PC-3 (cell line): Measurements from ENCODE around the gene SPTAN1. TPM values are rescaled to one million over a fixed set of nuclear protein-coding genes. Genes with fewer than 3 reads are reported as not detected.

Experiments used
- ATAC-seq: fragments of 200-7000 bp; cut with Tn5 transposase; 2 replicates; pipeline ENCODE4 v1.9.1; 2020; ENCODE audit warnings: mild to moderate bottlenecking, moderate library complexity
- BruUV-seq: library from RNA; stranded (reverse); fragments of 400-500 nt; replicated peaks from 2 replicates; lab custom pipeline; 2021; lab: Mats Ljungman, UMichigan
- CTCF ChIA-PET: fragments of 300-600 bp; sonication (Branson Sonifier 250); formaldehyde crosslinking; loops from one replicate; lab custom pipeline; 2022; ENCODE audit warnings: antibody characterized with exemption; lab: Charles Lee
- POLR2A ChIA-PET: fragments of 300-600 bp; sonication (Branson Sonifier 250); formaldehyde crosslinking; loops from one replicate; lab custom pipeline; 2022; ENCODE audit warnings: antibody characterized with exemption; ENCODE audit not compliant: unreplicated experiment; lab: Charles Lee
- DNase-seq: peaks from one replicate; pipeline ENCODE4 v3.0.0-alpha.2; 2015
- H2AFZ ChIP-seq: fragments of 300-600 bp; sonication (generic); 2 replicates; pipeline ENCODE4 v1.6.0; 2016; ENCODE audit warnings: antibody characterized with exemption, low read length
- H3F3A ChIP-seq: fragments of 300-600 bp; sonication (generic); one replicate; pipeline ENCODE4 v1.6.0; 2017; ENCODE audit warnings: antibody characterized with exemption, low read length, control low read depth, mild to moderate bottlenecking; ENCODE audit not compliant: unreplicated experiment
- H3K27ac ChIP-seq: fragments of 300-600 bp; sonication (generic); 2 replicates; pipeline ENCODE4 v1.5.1; 2016; ENCODE audit warnings: mild to moderate bottlenecking, low read length
- H3K27me3 ChIP-seq: fragments of 300-600 bp; sonication (generic); 2 replicates; pipeline ENCODE4 v1.6.1; 2016; ENCODE audit warnings: low read length, mixed read lengths
- H3K36me3 ChIP-seq: fragments of 300-600 bp; sonication (generic); 2 replicates; pipeline ENCODE4 v1.6.1; 2016; ENCODE audit warnings: low read depth, mixed run types, low read length, mixed read lengths
- H3K4me1 ChIP-seq: fragments of 300-600 bp; sonication (generic); 2 replicates; pipeline ENCODE4 v1.5.1; 2016; ENCODE audit warnings: low read length; ENCODE audit not compliant: insufficient read depth
- H3K4me2 ChIP-seq: fragments of 300-600 bp; sonication (generic); 2 replicates; pipeline ENCODE4 v1.6.0; 2016; ENCODE audit warnings: low read length
- H3K4me3 ChIP-seq: fragments of 300-600 bp; sonication (generic); 2 replicates; pipeline ENCODE4 v1.5.1; 2016; ENCODE audit warnings: mild to moderate bottlenecking, low read length, mixed read lengths
- H3K79me2 ChIP-seq: fragments of 300-600 bp; sonication (generic); 2 replicates; pipeline ENCODE4 v1.6.1; 2017; ENCODE audit warnings: low read length, mixed read lengths
- H3K9ac ChIP-seq: fragments of 300-600 bp; sonication (generic); 2 replicates; pipeline ENCODE4 v1.6.0; 2016; ENCODE audit warnings: mild to moderate bottlenecking, low read length
- H3K9me2 ChIP-seq: fragments of 300-600 bp; sonication (generic); replicated peaks from 2 replicates; pipeline ENCODE4 v1.6.1; 2016; ENCODE audit warnings: mixed run types, low read length, mixed read lengths
- H3K9me3 ChIP-seq: fragments of 300-600 bp; sonication (generic); 2 replicates; pipeline ENCODE4 v1.6.1; 2016; ENCODE audit warnings: low read length, mixed read lengths
- H4K20me1 ChIP-seq: fragments of 300-600 bp; sonication (generic); 2 replicates; pipeline ENCODE4 v1.6.1; 2016; ENCODE audit warnings: low read length, mixed read lengths
- CTCF ChIP-seq: fragments of 300-600 bp; sonication (generic); conservative IDR thresholded peaks from 2 replicates; pipeline ENCODE4 v1.5.1; 2017; ENCODE audit warnings: antibody characterized with exemption, low read depth, mild to moderate bottlenecking, low read length
- EZH2 ChIP-seq: fragments of 300-600 bp; sonication (generic); IDR thresholded peaks from one replicate; pipeline ENCODE4 v1.6.1; 2017; ENCODE audit warnings: antibody characterized with exemption, mild to moderate bottlenecking, low read length; ENCODE audit not compliant: unreplicated experiment
- EZH2phosphoT487 ChIP-seq: fragments of 300-600 bp; sonication (generic); IDR thresholded peaks from 2 replicates; pipeline ENCODE4 v1.6.1; 2018; ENCODE audit warnings: mild to moderate bottlenecking, antibody characterized with exemption, low read length, borderline replicate concordance
- intact Hi-C: fragments of 100-400 bp; cut with micrococcal nuclease; formaldehyde crosslinking; loops from 2 replicates; pipeline ENCODE4 v1.9.0; 2023
- total RNA-seq: library from RNA; depleted of rRNA; stranded (reverse); fragments of >200 nt; gene quantifications from 2 replicates; pipeline ENCODE4 v1.2.3, GENCODE V29; 2014

The SPTAN1 gene
- total RNA-seq, 1 experiment from 2014 or later: 221 TPM

GRCh38 chr9:128636556-128637530 lies 84.5 kb downstream of the SPTAN1 start:
- peak; percentile 2 for ATAC-seq
- Histone ChIP-seq H3K9me2 (no peaks in the 10 kb centered on the region), H3K36me3 (no peaks in the 10 kb centered on the region; the same call in 1 of the 2 replicates), H3K9ac (peak overlapping the region; percentile 79; the same call in 1 of the 2 replicates), H2AFZ (no peak overlapping the region), H3K9me3 (no peaks in the 10 kb centered on the region), H4K20me1 (no peaks in the 10 kb centered on the region), H3K79me2 (no peaks in the 10 kb centered on the region), H3F3A (no peaks in the 10 kb centered on the region), H3K27me3 (no peaks in the 10 kb centered on the region), H3K27ac (peak overlapping the region; percentile 97), H3K4me3 (no peak overlapping the region), H3K4me2 (peak overlapping the region; percentile 77), H3K4me1 (peaks cover 23% of the 10 kb centered on the region)
- ChIA-PET CTCF (interaction anchor here (1.2 kb wide), 1 partner anchor 63 kb away, joined by 3 read pairs; no protein-coding TSS in a partner anchor), POLR2A (no interaction called here)
- no TSS peak for BruUV-seq
- intact Hi-C loops: loop anchor here (5.0 kb wide), 1 partner anchor 45 kb away; no protein-coding TSS in a partner anchor
- no peak for DNase-seq
- no peak for TF ChIP-seq CTCF
- TF ChIP-seq EZH2: no peak

DNA sequence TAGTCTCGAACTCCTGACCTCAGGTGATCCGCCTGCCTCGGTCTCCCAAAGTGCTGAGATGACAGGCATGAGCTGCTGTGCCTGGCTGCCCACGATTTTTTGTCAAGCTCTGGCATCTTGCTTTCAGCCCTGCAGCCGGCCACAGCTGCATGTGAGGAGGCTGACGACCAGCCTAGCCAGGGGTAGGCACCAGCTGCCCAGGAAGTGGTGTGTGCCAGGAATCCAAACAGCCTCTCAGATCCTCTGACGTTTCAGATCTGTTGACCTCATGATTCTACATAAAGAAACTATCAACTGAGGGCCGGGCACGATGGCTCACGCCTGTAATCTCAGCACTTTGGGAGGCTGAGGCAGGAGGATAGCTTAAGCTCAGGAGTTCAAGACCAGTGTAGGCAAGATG lies 85.3 kb downstream of the SPTAN1 start:
- Histone ChIP-seq H3K4me3 (no peak overlapping the region), H3K9ac (no peak overlapping the region), H3K4me2 (no peak overlapping the region), H3K4me1 (peaks cover 23% of the 10 kb centered on the region), H3K27me3 (no peaks in the 10 kb centered on the region), H3K27ac (no peak overlapping the region), H2AFZ (no peak overlapping the region), H3F3A (no peaks in the 10 kb centered on the region), H4K20me1 (no peaks in the 10 kb centered on the region), H3K9me2 (no peaks in the 10 kb centered on the region), H3K36me3 (no peaks in the 10 kb centered on the region; the same call in 1 of the 2 replicates), H3K79me2 (no peaks in the 10 kb centered on the region), H3K9me3 (no peaks in the 10 kb centered on the region)
- TF ChIP-seq EZH2: no peak
- TF ChIP-seq CTCF: no peak
- no peak for TF ChIP-seq EZH2phosphoT487
- DNase-seq (no peak), ATAC-seq (no peak)
- CTCF ChIA-PET: no interaction called here
- intact Hi-C loops: loop anchor here (5.0 kb wide), 1 partner anchor 45 kb away; no protein-coding TSS in a partner anchor
- POLR2A ChIA-PET: no interaction called here
- BruUV-seq: no TSS peak
